ENCODE data around the gene LAT. TPM values are rescaled to one million over a fixed set of nuclear protein-coding genes. Genes with fewer than 3 reads are reported as not detected.

The LAT gene
- total RNA-seq, 4 donors from 2014 or later, result 5.6 to 39.6 (median 8.4) TPM

- H3K4me3 ChIP-seq, result no peak overlapping the region
- no peaks in the 10 kb centered on the region for H3K27me3 ChIP-seq
- H3K36me3 ChIP-seq, result peaks cover 0 to 16% (median 6%) of the 10 kb centered on the region in 4 donors
- no peak overlapping the region for H3K27ac ChIP-seq
- TF ChIP-seq POLR2AphosphoS5 (IDR thresholded peaks at IDR 0.05) (no peak), EP300 (IDR thresholded peaks at IDR 0.05; ENCODE audit: low read depth) (no peak)
- intact Hi-C loops (cut with DNase I; ENCODE audit: low total_unique reads), result no loop called here
- DNase-seq, result no peak
- peaks cover 0 to 8% (median 3%) of the 10 kb centered on the region in 4 donors for H3K4me1 ChIP-seq
- H3K9me3 ChIP-seq, result no peaks in the 10 kb centered on the region
- in situ Hi-C loops (cut with MboI; ENCODE audit: low pct_ligation_motif_present in 1 of 4, low pct_unique_long_range_greater_than_20kb in 1 of 4, low sequenced_read_pairs in 3 of 4), result no loop called here
- WGBS, 2 donors (ENCODE audit: low coverage in 1 of 2), result 71 to 95% methylated on average over 1 to 7 of the region's 7 CpGs
Measured at GRCh38 chr16:28980929-28981328, 3.9 kb upstream of the LAT start.

GRCh38 chr16:28981517-28981916, 3.3 kb upstream of the LAT start:
- DNase-seq, result no peak
- in situ Hi-C loops (cut with MboI; ENCODE audit: low pct_ligation_motif_present in 1 of 4, low pct_unique_long_range_greater_than_20kb in 1 of 4, low sequenced_read_pairs in 3 of 4), result no loop called here

GRCh38 chr16:28982418-28982817, 2.4 kb upstream of the LAT start:
- Histone ChIP-seq H3K36me3 (peaks cover 0 to 24% (median 10%) of the 10 kb centered on the region in 4 donors), H3K27me3 (no peaks in the 10 kb centered on the region), H3K27ac (no peak overlapping the region), H3K4me1 (peaks cover 0 to 4% (median 0%) of the 10 kb centered on the region in 4 donors), H3K9me3 (no peaks in the 10 kb centered on the region), H3K4me3 (no peak overlapping the region)
- 91% methylated on average over 8 of the region's 10 CpGs; no CpG with 5 or more reads in 1 of the 2 donors for WGBS, 2 donors (ENCODE audit: low coverage in 1 of 2)
- intact Hi-C loops (cut with DNase I; ENCODE audit: low total_unique reads), result no loop called here
- in situ Hi-C loops (cut with MboI; ENCODE audit: low pct_ligation_motif_present in 1 of 4, low pct_unique_long_range_greater_than_20kb in 1 of 4, low sequenced_read_pairs in 3 of 4), result no loop called here
- no peak for DNase-seq
- TF ChIP-seq POLR2A (IDR thresholded peaks at IDR 0.05) (no peak), POLR2AphosphoS5 (IDR thresholded peaks at IDR 0.05) (no peak)

More at GRCh38 chr16:28981517-28981916, 3.3 kb upstream of the LAT start:
- Histone ChIP-seq H3K9me3 (no peaks in the 10 kb centered on the region), H3K27me3 (no peaks in the 10 kb centered on the region), H3K4me1 (peaks cover 0 to 4% (median 0%) of the 10 kb centered on the region in 4 donors), H3K27ac (no peak overlapping the region), H3K4me3 (no peak overlapping the region), H3K36me3 (peaks cover 0 to 16% (median 6%) of the 10 kb centered on the region in 4 donors)
- no peak for TF ChIP-seq POLR2A (IDR thresholded peaks at IDR 0.05)
- TF ChIP-seq POLR2AphosphoS5 (IDR thresholded peaks at IDR 0.05), result no peak
- TF ChIP-seq CTCF (IDR thresholded peaks at IDR 0.05), result peak in 4 of 5 experiments; percentile 28 to 47 (median 35)
- TF ChIP-seq EP300 (IDR thresholded peaks at IDR 0.05; ENCODE audit: low read depth), result no peak
- WGBS, 2 donors (ENCODE audit: low coverage in 1 of 2), result 76% methylated on average over 12 of the region's 12 CpGs; no CpG with 5 or more reads in 1 of the 2 donors
- intact Hi-C loops (cut with DNase I; ENCODE audit: low total_unique reads), result no loop called here

- Histone ChIP-seq H3K4me1 (peaks cover 0 to 4% (median 0%) of the 10 kb centered on the region in 4 donors), H3K9me3 (no peaks in the 10 kb centered on the region), H3K4me3 (no peak overlapping the region), H3K36me3 (peaks cover 0 to 25% (median 11%) of the 10 kb centered on the region in 4 donors), H3K27ac (no peak overlapping the region), H3K27me3 (no peaks in the 10 kb centered on the region)
- in situ Hi-C loops (cut with MboI; ENCODE audit: low pct_ligation_motif_present in 1 of 4, low pct_unique_long_range_greater_than_20kb in 1 of 4, low sequenced_read_pairs in 3 of 4) (no loop called here), intact Hi-C loops (cut with DNase I; ENCODE audit: low total_unique reads) (no loop called here)
- 90 to 95% methylated on average over 2 to 11 of the region's 11 CpGs for WGBS, 2 donors (ENCODE audit: low coverage in 1 of 2)
- TF ChIP-seq POLR2AphosphoS5 (IDR thresholded peaks at IDR 0.05) (no peak), EP300 (IDR thresholded peaks at IDR 0.05; ENCODE audit: low read depth) (no peak), CTCF (IDR thresholded peaks at IDR 0.05) (no peak), POLR2A (IDR thresholded peaks at IDR 0.05) (no peak)
- DNase-seq, result no peak
Measured at GRCh38 chr16:28982949-28983348, 1.9 kb upstream of the LAT start.

GRCh38 chr16:28983644-28984043, 1.2 kb upstream of the LAT start:
- intact Hi-C loops (cut with DNase I; ENCODE audit: low total_unique reads) (no loop called here), in situ Hi-C loops (cut with MboI; ENCODE audit: low pct_ligation_motif_present in 1 of 4, low pct_unique_long_range_greater_than_20kb in 1 of 4, low sequenced_read_pairs in 3 of 4) (no loop called here)
- H3K27ac ChIP-seq, result no peak overlapping the region
- H3K4me1 ChIP-seq, result peaks cover 0 to 4% (median 0%) of the 10 kb centered on the region in 4 donors
- DNase-seq, result no peak
- H3K36me3 ChIP-seq, result peaks cover 0 to 26% (median 13%) of the 10 kb centered on the region in 4 donors
- no peaks in the 10 kb centered on the region for H3K27me3 ChIP-seq
- TF ChIP-seq POLR2AphosphoS5 (IDR thresholded peaks at IDR 0.05) (no peak), POLR2A (IDR thresholded peaks at IDR 0.05) (no peak), EP300 (IDR thresholded peaks at IDR 0.05; ENCODE audit: low read depth) (no peak), CTCF (IDR thresholded peaks at IDR 0.05) (no peak)
- H3K4me3 ChIP-seq, result no peak overlapping the region
- WGBS, 2 donors (ENCODE audit: low coverage in 1 of 2), result 85% methylated on average over 12 of the region's 18 CpGs; no CpG with 5 or more reads in 1 of the 2 donors
- H3K9me3 ChIP-seq, result no peaks in the 10 kb centered on the region
